Stimulated activated CD8-positive, alpha-beta memory T cell treated with anti-CD3 and anti-CD28 coated beads, Interleukin-15, amount 100 ng/mL, for 1 hour (primary cell): ENCODE data around the gene CPHXL.

Experiments
- DNase-seq: peaks from one replicate; pipeline ENCODE4 v3.0.0-alpha.2; 2020; ENCODE audit warnings: low read depth

CPHXL gene

DNA sequence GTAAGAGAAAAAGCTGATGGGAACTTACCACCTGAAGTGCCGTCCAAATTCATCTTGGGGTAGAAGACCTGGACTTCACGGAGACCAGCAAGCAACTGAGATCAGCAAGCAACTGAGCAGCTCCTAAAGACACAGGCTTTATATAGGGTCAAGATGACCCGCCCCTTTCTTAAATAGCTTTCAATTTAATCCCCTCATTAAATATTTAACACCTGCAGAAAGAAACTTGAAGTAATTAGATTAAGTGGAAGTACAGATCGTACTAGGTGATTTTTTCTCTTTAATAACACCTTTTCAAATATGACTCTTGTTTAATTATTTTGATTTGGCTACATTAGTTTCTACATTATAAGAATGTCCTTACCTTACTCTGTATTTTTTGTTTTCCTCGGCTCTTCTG, at the start of gene CPHXL:
TSS of gene CPHXL (minus strand) at position 101 of the 400 bp plus-strand sequence. CDS start at position 53, 48 bp downstream.
- no peak for DNase-seq

DNA sequence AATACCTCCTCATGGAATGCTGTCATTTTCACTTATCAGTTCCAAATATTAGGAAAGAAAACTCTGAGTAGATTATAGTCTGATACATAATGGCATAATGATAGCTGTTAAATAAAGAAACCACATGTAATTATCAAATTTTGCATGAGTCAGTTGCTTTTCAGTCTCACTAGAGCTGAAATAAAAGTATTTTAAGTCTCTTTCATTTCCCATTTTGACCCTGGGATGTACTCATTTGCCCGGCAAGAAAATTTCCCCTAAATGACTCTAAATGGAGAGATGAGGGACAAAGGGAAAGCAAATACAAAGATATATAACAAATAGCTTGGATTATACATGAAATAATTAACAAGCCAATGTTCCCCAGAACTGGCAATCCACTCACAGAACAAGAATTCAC, 47.9 kb upstream of the CPHXL start:
- DNase-seq = no peak

DNA sequence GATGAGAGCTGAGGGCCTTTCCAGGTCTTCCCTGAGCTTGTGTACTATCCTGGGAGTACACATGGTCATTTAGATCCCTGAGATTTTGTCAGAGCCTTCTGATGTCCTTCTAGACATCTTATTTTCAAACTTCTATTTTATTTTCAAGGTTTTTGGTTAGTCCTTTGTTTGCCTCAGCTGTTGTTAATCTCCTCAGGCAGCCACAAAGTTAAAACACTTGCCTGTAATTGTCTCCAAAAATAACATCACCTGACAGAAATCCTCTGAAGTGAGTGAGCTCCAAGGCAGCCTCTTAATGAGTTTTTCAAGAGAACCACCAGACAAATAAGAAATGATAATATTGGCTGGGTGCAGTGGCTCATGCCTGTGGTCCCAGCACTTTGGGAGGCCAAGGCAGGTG, 43.8 kb upstream of the CPHXL start:
- no peak for DNase-seq

DNA sequence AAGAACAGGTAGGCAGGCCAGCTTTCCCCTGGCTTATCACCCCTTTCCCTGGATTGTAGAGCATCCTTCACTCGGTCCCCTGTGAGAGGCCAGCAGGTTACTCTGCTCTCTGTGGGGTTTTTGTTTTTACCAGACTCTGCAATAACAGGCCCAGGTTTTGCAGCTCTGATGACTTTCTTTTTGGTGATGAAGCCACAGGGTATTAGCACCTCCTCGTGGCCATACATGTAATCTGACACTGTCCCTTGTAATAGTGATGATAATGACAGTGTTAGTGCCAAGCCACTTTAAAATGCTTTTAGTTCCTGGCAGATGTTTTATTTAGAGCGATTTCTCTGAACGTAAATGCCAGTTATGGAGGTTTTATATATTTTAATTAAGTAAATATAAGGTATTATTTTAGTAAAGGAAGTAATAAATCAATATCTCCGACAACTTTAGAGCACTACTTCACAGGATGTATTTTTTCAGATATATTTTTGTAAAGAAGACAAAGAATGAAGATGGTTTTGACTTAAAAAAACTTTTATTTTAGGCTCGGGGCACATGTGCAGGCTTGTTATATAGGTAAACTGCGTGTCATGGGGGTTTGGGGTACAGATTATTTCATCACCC, 38.0 kb upstream of the CPHXL start:
- peak; percentile 19 for DNase-seq

DNA sequence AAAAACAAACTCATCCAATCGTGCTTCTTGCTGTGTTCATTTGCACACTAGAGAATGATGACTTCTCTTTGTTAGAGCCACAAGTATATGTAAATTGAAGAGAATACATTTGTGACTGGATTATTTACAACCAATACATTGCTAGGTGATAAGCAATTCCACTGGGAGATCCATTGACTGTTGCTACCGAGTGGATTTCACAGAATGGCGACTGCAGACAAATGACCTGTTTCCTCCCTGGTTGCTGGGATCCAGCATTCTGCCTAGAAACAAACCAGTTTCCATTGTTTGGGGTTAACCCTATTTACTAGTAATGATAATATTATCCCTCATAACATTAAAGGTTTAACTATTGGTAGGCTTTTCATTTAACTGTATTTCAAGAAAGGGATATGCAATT, 36.9 kb upstream of the CPHXL start:
- no peak for DNase-seq

DNA sequence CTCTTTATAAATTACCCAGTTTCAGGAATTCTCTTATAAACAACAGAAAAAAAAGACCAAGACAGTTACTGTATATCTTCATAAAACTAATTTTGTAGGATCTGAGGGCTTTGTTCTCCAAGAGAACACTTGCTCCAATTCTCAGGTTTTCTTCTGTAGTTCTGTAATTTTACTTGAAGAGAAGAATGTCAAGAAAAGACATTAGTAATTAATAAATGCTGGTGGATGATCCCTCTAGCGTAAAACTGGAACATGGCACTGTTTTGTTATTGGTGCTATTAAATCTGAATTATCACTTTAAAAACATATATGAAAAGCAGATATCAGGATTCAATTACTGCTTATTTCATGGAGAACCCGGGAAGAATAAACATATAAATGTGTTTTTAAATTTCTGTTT, 36.5 kb upstream of the CPHXL start:
- no peak for DNase-seq

DNA sequence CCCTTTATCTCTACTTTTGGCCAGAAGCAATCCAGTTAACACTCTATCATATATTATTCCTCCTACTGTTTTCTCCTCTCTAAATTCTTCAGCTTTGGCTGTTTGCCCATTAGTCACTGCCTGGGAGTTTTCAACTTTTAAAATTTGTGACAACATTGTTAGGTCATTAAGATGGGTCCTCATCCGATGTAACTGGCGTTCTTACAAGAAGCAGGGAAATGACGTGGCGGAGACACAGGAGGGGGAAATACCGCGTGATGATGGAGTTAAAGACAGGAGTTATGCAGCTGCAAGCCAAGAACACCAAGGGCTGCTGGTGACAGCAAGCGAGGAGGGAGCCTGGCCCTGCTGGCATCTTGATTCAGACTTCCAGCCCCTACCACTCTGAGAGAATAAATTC, 34.8 kb upstream of the CPHXL start:
- DNase-seq = no peak

DNA sequence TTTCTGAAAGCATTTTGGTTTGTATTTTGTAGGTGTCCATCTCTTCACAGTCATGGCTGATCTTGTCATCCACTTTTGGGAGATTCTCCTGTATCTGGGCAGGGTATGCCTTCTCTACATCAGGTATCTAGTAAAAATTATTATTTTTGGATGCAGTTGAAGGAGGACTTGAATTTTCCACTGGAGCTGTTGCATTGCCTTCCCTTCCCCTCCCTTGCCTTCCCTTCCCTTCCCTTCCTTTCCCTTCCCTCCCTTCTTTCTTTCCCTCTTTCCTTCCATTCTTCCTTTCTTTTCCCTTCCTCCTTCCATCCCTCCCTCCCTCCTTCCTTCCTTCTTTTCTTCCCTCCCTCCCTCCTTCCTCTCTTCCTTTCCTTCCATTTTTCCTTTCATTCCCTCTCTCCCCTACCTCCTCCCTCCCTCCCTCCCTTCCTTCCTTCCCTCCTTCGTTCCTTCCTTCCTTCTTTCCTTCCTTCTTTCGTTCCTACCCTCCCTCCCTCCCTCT, 33.8 kb upstream of the CPHXL start:
- no peak for DNase-seq

DNA sequence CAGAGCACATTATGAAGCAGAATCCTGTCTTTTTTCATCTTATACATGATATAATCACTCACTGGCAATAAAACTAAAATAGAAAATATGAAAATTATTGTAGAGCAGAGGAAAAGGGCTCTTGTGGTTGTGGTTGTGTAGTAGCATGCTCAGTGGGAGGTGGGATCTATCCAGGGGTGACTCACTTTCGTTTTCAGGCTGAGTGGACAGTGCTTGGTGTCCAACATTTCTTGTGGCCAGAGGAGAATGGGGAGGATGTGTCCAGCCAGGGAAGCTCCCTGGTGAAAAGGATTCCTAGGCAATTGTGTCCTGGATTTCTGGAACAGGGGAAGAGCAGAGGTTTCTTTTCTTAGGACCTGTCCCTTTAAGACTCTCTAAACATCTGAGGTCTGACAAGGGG, 31.9 kb upstream of the CPHXL start:
- no peak for DNase-seq

DNA sequence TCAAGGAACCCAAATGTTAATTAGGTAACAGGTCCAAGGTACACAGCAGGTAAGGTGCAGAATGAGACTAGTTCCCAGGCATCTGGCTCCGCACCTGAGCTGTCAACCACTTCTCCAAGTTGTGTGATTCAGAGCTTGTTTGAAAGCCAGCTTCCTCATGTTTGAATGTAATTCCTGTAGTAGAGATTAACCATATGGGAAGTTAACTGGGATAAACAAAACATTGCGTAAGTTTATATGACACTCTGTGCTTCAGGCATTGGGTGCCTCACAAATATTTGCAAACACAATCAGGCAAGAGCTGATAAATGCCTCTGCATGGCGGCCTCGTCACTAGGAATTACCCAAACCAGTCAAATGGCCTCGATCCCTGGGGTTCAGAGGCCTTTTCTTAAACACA, 27.9 kb upstream of the CPHXL start:
- no peak for DNase-seq

DNA sequence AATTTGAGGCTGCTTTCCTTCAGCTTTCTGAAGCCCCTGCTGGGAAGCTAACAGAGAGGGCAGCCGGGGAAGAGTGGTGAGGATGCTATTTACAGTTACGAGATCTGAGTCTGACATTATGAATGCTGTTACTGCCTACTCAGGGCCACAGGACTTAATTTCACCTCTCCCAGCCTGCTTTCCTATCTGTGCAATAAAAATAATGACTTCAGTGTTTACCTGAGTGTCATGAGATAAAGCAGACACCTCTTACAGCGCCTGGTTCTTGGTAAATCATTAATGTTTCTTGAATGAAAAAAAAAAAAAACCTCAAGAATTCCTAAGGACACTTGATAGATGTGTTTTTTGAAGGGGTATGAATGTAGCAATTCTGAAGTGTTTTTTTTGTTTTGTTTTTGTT, 24.2 kb upstream of the CPHXL start:
- DNase-seq = no peak

DNA sequence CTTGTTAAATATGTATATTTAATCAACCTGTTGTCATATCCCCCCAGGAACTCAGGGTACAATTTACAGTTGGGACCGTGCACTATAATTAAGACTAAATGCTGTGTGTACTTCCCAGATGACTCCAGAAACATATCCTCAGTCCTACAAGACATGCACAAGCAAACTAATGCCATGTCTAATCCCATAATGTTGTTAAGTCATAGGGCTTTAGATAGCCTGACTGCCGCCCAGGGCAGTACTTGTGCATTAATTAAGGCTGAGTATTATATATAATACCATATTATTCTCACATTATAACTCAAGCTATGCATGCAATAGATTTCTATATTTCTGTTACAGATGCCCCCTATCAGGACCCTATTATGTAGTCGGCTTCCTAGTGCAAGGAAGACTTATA, 20.1 kb upstream of the CPHXL start:
- no peak for DNase-seq

DNA sequence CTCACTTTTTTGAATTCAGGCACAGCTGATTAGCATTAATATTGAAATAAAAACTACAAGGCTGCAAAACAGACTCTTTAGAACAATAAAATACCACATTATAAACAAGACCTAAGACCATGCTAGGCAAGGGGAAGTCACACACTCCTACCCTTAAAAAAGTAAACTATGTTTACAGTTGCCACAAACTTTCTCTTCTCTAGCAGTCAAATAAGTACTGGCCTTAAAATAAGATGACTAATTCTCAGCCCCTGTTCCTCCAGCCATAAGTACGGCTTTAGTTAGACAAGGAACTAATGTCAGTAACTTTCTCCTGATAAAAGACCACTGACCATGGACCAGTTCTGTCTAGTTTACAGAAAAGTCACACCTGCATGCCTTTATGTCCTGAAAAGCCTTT, 19.5 kb upstream of the CPHXL start:
- DNase-seq = no peak

DNA sequence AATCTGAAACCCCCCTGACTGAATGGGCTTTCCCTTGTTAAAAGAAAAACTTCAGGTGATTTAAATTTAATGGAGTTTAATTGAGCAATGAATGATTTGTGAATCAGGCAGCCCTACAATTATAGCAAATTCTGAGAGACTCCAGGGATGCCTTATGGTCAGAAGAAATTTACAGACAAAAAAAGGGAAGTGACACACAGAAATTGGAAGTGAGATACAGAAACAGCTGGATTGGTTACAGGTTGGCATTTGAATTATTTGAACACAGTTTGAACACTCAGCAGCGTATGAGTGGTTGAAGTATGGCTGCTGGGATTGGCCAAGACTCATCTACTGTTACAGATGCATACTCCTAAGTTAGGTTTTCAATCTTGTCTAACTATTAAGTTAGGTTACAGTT, 19.0 kb upstream of the CPHXL start:
- no peak for DNase-seq

DNA sequence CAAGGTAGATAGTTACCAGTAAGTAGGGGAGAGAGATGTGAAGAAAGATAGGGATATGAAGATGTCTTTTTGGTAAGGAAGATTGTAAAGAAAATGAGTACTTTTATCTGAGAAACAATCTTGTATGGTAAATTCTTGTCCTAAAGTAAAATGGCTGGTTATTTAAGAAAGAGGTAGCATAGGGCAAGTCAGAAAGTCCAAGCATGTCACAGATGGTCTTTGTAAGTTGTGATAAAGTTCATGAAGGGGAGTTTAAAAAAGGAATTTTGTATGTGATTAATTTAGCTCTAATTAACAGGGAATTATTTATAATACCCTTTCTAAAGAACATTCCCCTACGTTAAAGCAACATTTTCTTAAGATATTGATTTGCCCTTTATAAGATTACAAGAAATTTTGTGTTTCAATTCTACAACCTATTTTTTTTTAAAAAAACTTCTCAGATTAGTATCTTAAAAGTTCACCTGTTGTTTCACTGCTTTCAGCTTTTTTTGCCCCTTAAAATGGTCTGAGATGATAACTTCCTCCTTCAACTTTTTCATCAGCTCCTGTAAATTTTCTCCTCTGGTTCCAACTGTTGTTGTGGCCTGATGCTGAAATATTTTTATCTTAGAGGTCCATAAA, 16.2 kb upstream of the CPHXL start:
- no peak for DNase-seq

DNA sequence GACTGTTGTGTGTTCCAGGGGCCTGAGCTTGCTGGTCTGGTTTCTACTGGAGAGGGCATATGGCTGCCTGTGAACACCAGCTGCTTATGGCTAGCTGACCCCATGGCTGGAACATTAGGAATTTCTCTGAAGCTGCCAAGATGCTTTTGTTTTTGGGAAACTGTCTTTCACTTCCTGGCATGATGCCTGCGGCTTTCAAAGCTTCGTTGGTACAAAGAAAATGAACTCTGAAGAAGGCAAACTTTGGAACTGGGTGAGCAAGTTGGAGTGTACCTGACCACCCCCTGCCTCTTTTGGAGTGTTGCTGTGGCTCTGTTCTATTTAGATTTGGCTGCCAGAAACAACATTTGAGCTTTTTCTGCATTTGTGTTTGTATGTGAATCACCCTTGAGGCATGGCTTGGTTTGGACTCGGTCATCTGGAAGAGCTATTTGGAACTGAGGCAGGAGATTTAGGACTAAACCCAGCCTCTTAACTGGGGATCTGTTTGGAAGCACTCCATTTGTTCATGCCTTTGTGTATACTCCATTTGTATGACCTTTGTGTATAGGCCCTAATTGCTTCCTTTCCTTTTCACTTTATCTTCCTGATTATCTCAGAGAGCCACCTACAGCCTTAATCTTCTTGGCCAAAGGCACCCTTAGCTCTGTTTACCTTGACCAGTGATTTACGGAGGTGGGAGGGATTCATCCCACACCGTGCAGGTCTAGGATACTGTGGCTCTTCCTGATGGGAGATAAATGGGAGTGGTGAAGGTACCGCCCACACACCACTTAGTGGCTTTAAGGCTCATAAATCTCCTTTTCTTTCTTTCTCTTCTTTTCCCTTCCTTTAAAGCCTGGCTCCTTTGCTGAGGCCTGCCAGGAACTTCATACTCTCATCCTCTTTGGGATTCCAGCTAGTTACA, 7.3 kb upstream of the CPHXL start:
- DNase-seq = no peak

DNA sequence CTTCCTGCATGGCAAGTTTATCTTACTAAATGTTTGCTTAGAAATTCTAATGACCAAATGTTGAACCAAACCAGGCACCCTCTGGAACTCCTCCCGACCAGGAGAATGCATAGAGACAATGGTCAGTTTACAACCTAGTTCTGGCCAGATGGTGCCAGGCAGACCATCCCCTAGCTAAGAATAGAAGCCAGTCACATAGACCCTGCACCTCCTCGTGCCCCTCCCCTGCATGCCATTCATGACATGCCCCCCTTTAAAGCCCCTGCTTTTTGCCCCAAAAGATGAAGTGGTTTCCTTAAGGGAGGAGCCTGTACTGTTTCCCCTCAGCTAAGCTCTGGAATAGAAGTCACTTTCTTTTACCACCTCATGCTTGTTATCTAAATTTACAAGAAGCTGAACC, 6.6 kb upstream of the CPHXL start:
- DNase-seq = no peak

DNA sequence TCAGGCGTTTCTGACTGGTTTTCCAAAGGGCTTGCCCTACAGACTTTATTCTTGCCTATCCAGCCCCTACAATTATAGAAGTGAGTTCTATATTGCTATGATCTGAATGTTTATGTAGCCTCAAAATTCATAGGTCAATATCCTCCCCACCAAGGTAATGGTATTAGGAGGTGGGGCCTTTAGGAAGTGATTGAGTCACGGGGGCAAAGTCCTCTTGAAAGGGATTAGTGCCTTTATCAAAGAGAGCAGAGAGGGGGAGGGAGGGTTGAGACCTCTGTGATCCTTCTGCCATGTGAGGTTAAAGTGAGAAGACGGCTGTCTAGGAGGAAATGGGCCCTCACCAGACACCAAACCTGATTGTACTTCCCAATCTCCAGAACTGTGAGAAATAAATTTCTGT, 931 bp upstream of the CPHXL start:
- no peak for DNase-seq

DNA sequence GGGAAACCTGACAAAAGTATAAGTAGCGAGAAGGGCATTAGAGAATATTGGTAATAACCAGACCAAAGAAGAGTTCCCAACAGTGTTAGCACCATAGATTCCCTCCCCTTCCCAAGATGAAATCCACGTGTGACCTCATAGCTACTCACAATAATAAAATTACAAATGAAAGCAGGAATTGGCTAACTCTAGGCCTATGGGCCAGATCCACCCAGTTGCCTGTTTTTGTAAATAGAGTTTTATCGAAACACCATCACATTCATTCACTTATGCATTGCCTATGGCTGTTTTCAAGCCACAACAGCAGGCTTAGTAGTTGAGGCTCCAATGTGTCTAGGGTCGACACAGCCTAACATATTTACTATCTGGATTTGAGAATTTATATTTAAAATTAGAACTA, 7.8 kb downstream of the CPHXL start:
- no peak for DNase-seq

DNA sequence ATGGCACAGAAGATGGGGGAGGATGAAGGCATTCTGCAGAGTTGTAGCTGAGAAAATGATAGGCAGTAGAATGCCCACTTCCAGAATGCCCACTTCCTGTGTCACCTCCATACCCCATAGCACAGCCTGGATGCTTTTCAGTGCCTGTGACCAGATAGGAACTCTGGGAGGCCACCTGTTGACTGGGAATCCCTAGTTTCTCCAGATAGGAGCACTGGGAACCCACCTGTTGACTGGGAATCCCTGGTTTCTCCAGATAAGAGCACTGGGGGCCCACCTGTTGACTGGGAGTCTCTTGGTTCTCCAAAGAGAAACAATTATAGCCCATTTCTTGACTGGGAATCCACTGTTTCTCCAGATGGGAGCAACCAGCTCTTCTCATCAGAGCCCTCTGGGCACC, 11.6 kb downstream of the CPHXL start:
- DNase-seq = no peak

DNA sequence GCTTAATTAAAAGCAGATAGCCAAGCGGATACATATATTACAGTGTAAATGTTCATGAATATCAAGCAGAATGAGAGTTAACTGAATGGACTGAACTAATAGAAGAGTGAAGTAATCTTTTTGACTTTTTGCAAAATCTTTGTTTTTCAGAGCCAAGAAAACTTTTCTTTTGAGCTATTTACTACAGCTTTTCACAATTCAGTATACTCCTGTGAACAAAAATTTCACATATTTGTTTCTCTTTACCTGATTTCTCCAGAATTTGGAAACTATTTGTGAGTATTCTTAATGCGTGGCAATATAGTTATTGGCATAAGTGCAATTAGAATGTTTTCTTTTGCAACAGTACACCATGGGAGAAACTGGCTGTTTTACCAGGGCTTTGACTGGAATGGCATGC, 15.9 kb downstream of the CPHXL start:
- no peak for DNase-seq

DNA sequence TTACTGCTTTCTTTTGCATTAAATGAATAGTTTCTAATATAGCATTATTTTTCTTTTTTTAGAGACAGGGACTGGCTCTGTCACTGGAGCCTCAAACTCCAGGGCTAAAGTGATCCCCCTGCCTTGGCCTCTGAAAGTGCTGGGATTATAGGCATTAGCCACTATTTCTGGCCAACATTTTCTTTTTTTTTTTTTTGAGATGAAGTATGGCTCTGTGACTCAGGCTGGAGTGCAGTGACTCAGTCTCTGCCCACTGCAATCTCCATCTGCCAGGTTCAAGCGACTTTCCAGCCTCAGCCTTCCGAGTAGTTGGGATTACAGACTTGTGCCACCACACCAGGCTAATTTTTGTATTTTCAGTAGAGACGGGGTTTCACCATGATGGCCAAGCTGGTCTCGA, 23.0 kb downstream of the CPHXL start:
- no peak for DNase-seq

DNA sequence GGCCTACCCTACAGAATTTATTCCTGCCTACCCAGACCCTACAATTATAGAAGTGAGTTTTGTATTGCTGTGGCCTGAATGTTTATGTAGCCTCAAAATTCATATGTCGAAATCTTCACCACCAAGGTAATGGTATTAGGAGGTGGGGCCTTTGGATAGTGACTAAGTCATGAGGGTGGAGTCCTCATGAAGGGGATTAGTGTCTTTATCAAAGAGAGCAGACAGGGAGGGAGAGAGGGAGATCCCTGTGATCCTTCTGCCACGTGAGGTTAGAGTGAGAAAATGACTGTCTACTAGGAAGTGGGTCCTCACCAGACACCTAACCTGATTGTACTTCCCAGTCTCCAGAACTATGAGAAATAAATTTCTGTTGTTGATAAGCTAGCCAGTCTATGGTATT, 24.0 kb downstream of the CPHXL start:
- DNase-seq = no peak
